Measurements from ENCODE around the gene PACS1. TPM values are rescaled to one million over a fixed set of nuclear protein-coding genes. Genes with fewer than 3 reads are reported as not detected.

Gene PACS1
- total and polyA plus RNA-seq, 8 donors, result 50.7 to 57.5 (median 54.9) TPM

DNA sequence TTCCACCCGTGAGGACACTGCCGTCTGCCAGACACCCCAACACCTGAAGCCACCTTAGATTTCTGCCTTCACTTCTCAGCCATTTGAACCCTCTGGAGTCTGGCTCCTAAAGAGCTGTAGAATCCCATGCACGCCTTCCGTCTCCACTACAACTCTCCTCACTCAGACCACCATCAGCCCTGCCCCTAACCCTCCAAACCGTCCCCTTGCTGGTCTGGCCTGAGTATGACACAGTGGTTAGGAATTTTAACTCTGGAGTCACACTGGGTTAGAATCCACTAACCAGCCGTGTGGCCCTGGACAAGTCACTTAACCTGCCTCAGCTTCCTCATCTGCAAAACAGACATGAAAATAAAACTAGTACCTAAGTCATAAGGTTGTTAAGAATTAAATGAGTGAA, 210.9 kb downstream of the PACS1 start:
- intact Hi-C loops (cut with DNase I), result no loop called here
- Histone ChIP-seq H3K27me3 (peaks cover 0 to 14% of the 10 kb centered on the region in 2 donors), H3K9me3 (no peaks in the 10 kb centered on the region), H3K36me3 (peaks cover 0 to 31% of the 10 kb centered on the region in 2 donors), H3K27ac (no peak overlapping the region), H3K4me1 (peaks cover 3 to 31% of the 10 kb centered on the region in 2 donors), H3K4me3 (no peak overlapping the region)
- no peak for DNase-seq
- no peak for ATAC-seq
- TF ChIP-seq, protein P1, sequence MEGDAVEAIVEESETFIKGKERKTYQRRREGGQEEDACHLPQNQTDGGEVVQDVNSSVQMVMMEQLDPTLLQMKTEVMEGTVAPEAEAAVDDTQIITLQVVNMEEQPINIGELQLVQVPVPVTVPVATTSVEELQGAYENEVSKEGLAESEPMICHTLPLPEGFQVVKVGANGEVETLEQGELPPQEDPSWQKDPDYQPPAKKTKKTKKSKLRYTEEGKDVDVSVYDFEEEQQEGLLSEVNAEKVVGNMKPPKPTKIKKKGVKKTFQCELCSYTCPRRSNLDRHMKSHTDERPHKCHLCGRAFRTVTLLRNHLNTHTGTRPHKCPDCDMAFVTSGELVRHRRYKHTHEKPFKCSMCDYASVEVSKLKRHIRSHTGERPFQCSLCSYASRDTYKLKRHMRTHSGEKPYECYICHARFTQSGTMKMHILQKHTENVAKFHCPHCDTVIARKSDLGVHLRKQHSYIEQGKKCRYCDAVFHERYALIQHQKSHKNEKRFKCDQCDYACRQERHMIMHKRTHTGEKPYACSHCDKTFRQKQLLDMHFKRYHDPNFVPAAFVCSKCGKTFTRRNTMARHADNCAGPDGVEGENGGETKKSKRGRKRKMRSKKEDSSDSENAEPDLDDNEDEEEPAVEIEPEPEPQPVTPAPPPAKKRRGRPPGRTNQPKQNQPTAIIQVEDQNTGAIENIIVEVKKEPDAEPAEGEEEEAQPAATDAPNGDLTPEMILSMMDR (IDR thresholded peaks at IDR 0.05), result no peak

DNA sequence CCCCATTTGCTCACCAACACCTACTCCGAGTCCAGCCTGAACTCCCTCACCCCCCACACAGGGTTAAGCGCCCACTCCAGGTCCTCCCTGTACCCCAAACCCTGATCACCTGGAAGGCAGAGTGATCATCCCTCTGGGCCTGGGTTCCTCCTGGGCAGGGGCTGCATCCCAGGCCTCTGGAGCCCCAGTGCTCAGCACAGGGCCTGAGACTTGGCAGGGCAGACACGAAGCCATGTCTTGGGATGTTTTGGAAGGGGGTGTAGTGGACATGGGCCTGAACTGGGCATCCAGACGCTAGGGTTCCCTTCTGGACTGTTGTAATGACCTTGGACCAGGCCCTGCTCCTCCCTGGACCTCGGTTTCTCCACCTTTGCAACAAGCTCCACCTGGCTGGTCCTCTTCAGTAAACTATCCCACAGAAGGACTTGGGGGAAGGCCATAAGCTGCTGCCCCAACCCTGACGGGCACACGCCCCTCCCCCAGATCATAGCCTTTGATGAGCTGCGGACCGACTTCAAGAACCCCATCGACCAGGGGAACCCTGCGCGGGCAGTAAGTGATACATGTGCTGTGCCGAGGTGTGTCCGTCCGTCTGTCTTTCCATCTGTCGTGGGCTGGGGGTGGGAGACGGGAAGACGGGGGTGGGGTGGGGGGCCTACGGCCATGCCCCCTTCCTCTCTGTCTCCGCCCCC, 211.8 kb downstream of the PACS1 start:
- DNase-seq, result no peak
- H3K36me3 ChIP-seq, result peaks cover 0 to 22% of the 10 kb centered on the region in 2 donors
- TF ChIP-seq, protein P1 (IDR thresholded peaks at IDR 0.05), result no peak
- intact Hi-C loops (cut with DNase I), result no loop called here
- no peaks in the 10 kb centered on the region for H3K9me3 ChIP-seq
- H3K4me3 ChIP-seq, result no peak overlapping the region
- ATAC-seq, result no peak
- H3K27ac ChIP-seq, result no peak overlapping the region
- peaks cover 0 to 14% of the 10 kb centered on the region in 2 donors for H3K27me3 ChIP-seq
- H3K4me1 ChIP-seq, result peaks cover 3 to 28% of the 10 kb centered on the region in 2 donors

GRCh38 chr11:66282468-66283455, 212.7 kb downstream of the PACS1 start:
- DNase-seq (peak; percentile 91 to 100 (median 98)), ATAC-seq (peak; percentile 92)
- peaks cover 3 to 27% of the 10 kb centered on the region in 2 donors for H3K4me1 ChIP-seq
- intact Hi-C loops (cut with DNase I), result no loop called here
- H3K4me3 ChIP-seq, result no peak overlapping the region
- H3K27me3 ChIP-seq, result peaks cover 0 to 10% of the 10 kb centered on the region in 2 donors
- TF ChIP-seq, protein P1 (IDR thresholded peaks at IDR 0.05), result peak; percentile 93 to 99
- no peaks in the 10 kb centered on the region for H3K9me3 ChIP-seq
- H3K36me3 ChIP-seq, result peaks cover 0 to 20% of the 10 kb centered on the region in 2 donors
- H3K27ac ChIP-seq, result no peak overlapping the region

DNA sequence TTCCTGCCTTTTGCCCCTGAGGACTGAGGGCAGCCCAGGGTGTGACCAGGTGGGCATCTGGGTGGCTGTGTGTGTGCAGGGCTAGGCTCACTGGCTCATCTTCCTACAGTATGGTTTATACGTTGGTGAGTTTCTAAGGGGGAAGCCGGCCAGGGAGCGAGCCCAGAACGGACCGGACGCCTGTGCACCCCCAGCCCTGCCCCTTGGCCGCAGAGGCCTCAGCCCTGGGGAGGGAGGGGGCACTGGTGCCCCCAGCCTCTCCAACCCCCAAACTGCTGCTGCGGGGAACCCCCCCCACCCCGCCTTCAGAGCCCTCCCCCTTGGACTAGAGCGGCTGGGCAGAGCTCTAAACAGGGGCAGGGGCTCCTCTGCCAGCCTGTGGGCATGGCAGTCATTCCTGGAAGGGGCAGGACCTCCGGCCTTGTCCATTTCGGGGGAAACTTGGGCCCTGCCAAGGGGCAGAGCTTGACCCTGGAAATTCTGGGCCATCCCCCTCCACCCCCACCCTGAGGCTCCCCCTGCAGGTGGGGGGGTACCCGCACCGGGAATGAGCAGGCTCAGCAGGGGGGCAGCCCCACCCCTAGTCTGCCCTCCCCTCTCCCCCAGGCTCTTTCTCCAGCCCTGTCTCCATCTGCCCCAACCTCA, 213.5 kb downstream of the PACS1 start:
- Histone ChIP-seq H3K4me3 (no peak overlapping the region), H3K9me3 (no peaks in the 10 kb centered on the region), H3K27ac (no peak overlapping the region), H3K36me3 (peaks cover 0 to 20% of the 10 kb centered on the region in 2 donors), H3K4me1 (peaks cover 9 to 29% of the 10 kb centered on the region in 2 donors), H3K27me3 (peaks cover 0 to 5% of the 10 kb centered on the region in 2 donors)
- ATAC-seq, result no peak
- TF ChIP-seq, protein P1 (IDR thresholded peaks at IDR 0.05), result no peak
- no peak for DNase-seq
- intact Hi-C loops (cut with DNase I), result no loop called here
